Heart left ventricle (tissue), 16 donors: ENCODE measurements around the gene ZNF582. TPM values are rescaled to one million over a fixed set of nuclear protein-coding genes. Genes with fewer than 3 reads are reported as not detected.

Source experiments
- ATAC-seq, 4 donors: fragments of 200-7000 bp; cut with Tn5 transposase; one replicate each; pipeline ENCODE4 v1.9.1; 2020 to 2022; ENCODE audit warnings: moderate library complexity in 4 of 4, mild to moderate bottlenecking in 3 of 4, moderate number of reproducible peaks in 1 of 4
- DNase-seq, 5 donors: peaks; one replicate each; pipeline ENCODE4 v3.0.0-alpha.2; 2020
- H3K27ac ChIP-seq, 12 donors: fragments of 200-600 bp; sonication (generic) in 4 of 12; one replicate each; pipeline versions ENCODE4 v1.5.0 to v1.8.0; 2016 to 2022; ENCODE audit warnings: mild to moderate bottlenecking in 2 of 12
- H3K27me3 ChIP-seq, 9 donors: fragments of 200-600 bp; sonication (generic) in 2 of 9; one replicate each; pipeline versions ENCODE4 v1.5.1 to v1.8.0; 2016 to 2022; ENCODE audit warnings: mild to moderate bottlenecking in 3 of 9
- H3K36me3 ChIP-seq, 9 donors: fragments of 200-600 bp; sonication (generic) in 2 of 9; one replicate each; pipeline versions ENCODE4 v1.5.0 to v1.8.0; 2018 to 2022; ENCODE audit warnings: mild to moderate bottlenecking in 2 of 9
- H3K4me1 ChIP-seq, 12 donors: fragments of 200-600 bp; sonication (generic) in 4 of 12; one replicate each; pipeline versions ENCODE4 v1.5.0 to v1.8.0; 2016 to 2022; ENCODE audit warnings: mild to moderate bottlenecking in 3 of 12
- H3K4me3 ChIP-seq, 12 donors: fragments of 200-600 bp; sonication (generic) in 4 of 12; one replicate each; pipeline versions ENCODE4 v1.5.0 to v1.8.0; 2017 to 2022; ENCODE audit warnings: mild to moderate bottlenecking in 9 of 12, moderate library complexity in 4 of 12
- H3K9me3 ChIP-seq, 12 donors: fragments of 200-600 bp; sonication (generic) in 4 of 12; one replicate each; pipeline versions ENCODE4 v1.5.0 to v1.8.0; 2016 to 2022; ENCODE audit warnings: mild to moderate bottlenecking in 1 of 12
- CTCF ChIP-seq, 12 donors: fragments of 200-600 bp; sonication (generic) in 4 of 12; IDR thresholded peaks; one replicate each; pipeline versions ENCODE4 v1.5.0 to v1.8.0; 2018 to 2022; ENCODE audit warnings: antibody characterized with exemption in 12 of 12, mild to moderate bottlenecking in 5 of 12
- POLR2A ChIP-seq, 2 donors: fragments of 450-650 bp; IDR thresholded peaks; one replicate each; pipeline ENCODE4 v1.6.1; 2017; ENCODE audit warnings: antibody characterized with exemption in 2 of 2, mild to moderate bottlenecking in 2 of 2, moderate library complexity in 2 of 2
- WGBS, 4 donors: extraction: QIAGEN DNeasy Blood & Tissue Kit in 2 of 4; methylation state at CpG; one replicate each; pipeline versions ENCODE4 v1.1.5 to v1.1.7; 2013 to 2018; 5-methylcytosine and 5-hydroxymethylcytosine counted together
- intact Hi-C, 10 donors: fragments of 100-400 bp; cut with DNase I; formaldehyde crosslinking; loops; one replicate each; pipeline versions ENCODE4 v1.11.1 to v1.14.2; 2022
- polyA plus RNA-seq, 2 donors: library from polyadenylated mRNA; stranded (reverse); fragments of 200-250 nt; gene quantifications; one replicate each; pipeline ENCODE4 v1.2.3, GENCODE V29; 2013
- total RNA-seq, 9 donors: library from RNA; depleted of rRNA in 2 of 9; stranded (reverse); fragments of >200 nt in 2 of 9; fragmentation: NEBNext Ultra II Directional in 3 of 9; extraction: Animal tissue kit (Norgen Biotek cat#: 25700) in 3 of 9; gene quantifications; one replicate each; pipeline versions ENCODE4 v1.1.0 to v1.2.4, GENCODE V29; 2016 to 2023
- donor health status: ischemic (EF 13 %, LVEDD 7.1; RV severe dilation, severe dysfunction).
- donor health status: healthy with polysubstance abuse.
- donor health status: DM: no; HTN: yes; CAD: no.
- donor health status: DM: no; HTN: no; CAD: no.
- donor health status: ischemic (EF 25% LVEDD 6.9; RV normal size, moderate dysfunction).
- donor health status: ischemic (EF 25% LVEDD 5.7; RV mildly dilated, moderate dysfunction).
- donor health status: healthy.
- donor health status: DM: yes; HTN: yes; CAD: no.
- donor health status: ischemic (EF 35%, LVEDD 5.7; RV mildly dilated, moderate dysfunction).
- donor health status: nonischemic (EF 11% LVEDD 7.7; RV severe dilation, severe dysfunction).
- donor health status: DM: yes; HTN: yes; CAD: no.
- donor health status: PGD.
- donor health status: ischemic (EF 29% LVEDD 5.4; RV normal size, mild dysfunction).
- donor health status: nonischemic (EF 23%, LVEDD 6.1; RV moderate dilation, normal function).

ZNF582 gene
- total and polyA plus RNA-seq, 11 donors: 3.5 to 7.2 (median 5.0) TPM

DNA sequence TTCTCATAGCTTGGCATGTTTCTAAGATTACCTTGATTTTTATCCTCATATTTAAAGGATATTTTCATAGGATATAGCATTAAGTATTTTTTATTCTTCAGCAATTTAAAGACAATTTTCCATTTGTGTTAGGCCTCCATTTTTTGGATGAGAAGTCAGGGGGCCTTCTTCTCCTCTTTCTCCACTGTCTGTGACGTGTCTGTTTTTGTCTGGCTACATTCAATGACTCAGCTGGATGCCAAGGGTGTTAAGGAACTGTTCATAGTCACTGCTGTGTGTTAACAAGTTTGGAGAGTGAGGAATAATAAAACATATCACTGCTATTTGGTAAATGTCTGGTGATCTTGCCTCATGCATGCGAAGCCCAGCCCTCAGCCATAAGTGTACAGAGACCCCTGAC, 36.4 kb downstream of the ZNF582 start:
- intact Hi-C loops: loop anchor here in 2 of 10 donors (10.0 kb wide), 2 partner anchors 182 to 282 kb away; partner anchors contain the start of gene GALP (in 1 of the 2)
- ATAC-seq: no peak
- 69 to 78% (median 72%) methylated on average over 2 of the region's 2 CpGs for WGBS, 4 donors
- no peaks in the 10 kb centered on the region for H3K4me1 ChIP-seq
- H3K36me3 ChIP-seq: peaks cover 0 to 17% (median 0%) of the 10 kb centered on the region in 9 donors
- no peak for TF ChIP-seq CTCF (IDR thresholded peaks at IDR 0.05)
- TF ChIP-seq POLR2A (IDR thresholded peaks at IDR 0.05): no peak
- no peaks in the 10 kb centered on the region for H3K27me3 ChIP-seq
- H3K9me3 ChIP-seq: peaks cover 0 to 35% (median 12%) of the 10 kb centered on the region in 12 donors
- no peak overlapping the region for H3K27ac ChIP-seq
- no peak overlapping the region for H3K4me3 ChIP-seq
- DNase-seq: no peak

- Histone ChIP-seq H3K4me3 (no peak overlapping the region), H3K4me1 (no peaks in the 10 kb centered on the region), H3K27ac (no peak overlapping the region), H3K36me3 (peaks cover 0 to 6% (median 0%) of the 10 kb centered on the region in 9 donors), H3K9me3 (peaks cover 0 to 21% (median 6%) of the 10 kb centered on the region in 12 donors), H3K27me3 (no peaks in the 10 kb centered on the region)
- ATAC-seq (no peak), DNase-seq (no peak)
- no peak for TF ChIP-seq POLR2A (IDR thresholded peaks at IDR 0.05)
- WGBS, 4 donors: 92 to 99% (median 96%) methylated on average over 1 of the region's 1 CpG
- intact Hi-C loops: loop anchor here in 2 of 10 donors (10.0 kb wide), 2 partner anchors 181 to 281 kb away; partner anchors contain the start of gene GALP (in 1 of the 2)
These were observed 37.8 kb downstream of the ZNF582 start for GRCh38 chr19:56355517-56355916.

GRCh38 chr19:56351208-56351607, 42.1 kb downstream of the ZNF582 start:
- ATAC-seq: no peak
- Histone ChIP-seq H3K9me3 (no peaks in the 10 kb centered on the region), H3K36me3 (no peaks in the 10 kb centered on the region), H3K4me3 (no peak overlapping the region), H3K4me1 (no peaks in the 10 kb centered on the region), H3K27me3 (no peaks in the 10 kb centered on the region), H3K27ac (no peak overlapping the region)
- no peak for DNase-seq
- intact Hi-C loops: loop anchor here in 9 of 10 donors (2.0 to 10.0 kb wide), 5 partner anchors 99 to 276 kb away; partner anchors contain the start of gene GALP (in 1 of the 9)
- TF ChIP-seq CTCF (IDR thresholded peaks at IDR 0.05): no peak
- TF ChIP-seq POLR2A (IDR thresholded peaks at IDR 0.05): no peak
- WGBS, 4 donors: 81 to 86% (median 83%) methylated on average over 6 of the region's 6 CpGs

DNA sequence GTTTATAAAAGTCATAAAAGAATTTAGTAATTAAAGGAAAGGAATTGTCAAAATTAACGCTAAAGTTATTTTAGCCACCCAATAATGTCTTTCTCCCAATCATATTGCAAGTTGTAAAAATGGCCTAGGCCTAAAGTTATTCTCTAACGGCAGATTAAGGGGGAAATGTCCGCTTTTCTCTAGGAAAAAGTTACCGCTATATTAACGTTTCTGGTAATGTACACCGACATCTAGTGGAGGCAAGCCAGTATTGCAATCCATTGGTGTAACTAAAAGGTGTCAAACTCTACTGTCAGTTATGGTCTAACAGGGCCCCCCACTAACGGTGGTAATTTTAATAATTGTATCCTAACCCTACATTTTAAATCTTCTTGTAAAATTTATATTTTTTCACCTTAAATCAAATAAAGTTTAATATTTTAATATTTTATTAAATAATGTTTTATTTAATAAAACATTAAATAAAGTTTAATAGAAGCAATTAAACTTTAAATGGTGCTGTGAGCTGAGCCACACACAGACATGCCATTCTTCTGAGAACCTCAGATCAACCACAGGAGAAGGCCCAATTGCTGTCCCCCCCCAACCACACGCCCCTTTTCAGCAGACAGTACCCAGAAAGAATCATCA, 42.8 kb downstream of the ZNF582 start:
- H3K36me3 ChIP-seq: no peaks in the 10 kb centered on the region
- H3K4me3 ChIP-seq: no peak overlapping the region
- no peak overlapping the region for H3K27ac ChIP-seq
- DNase-seq (peak in 3 of 5 donors; percentile 22 to 33 (median 26)), ATAC-seq (peak in 2 of 4 donors; percentile 47 to 50)
- TF ChIP-seq CTCF (IDR thresholded peaks at IDR 0.05): peak; percentile 76 to 95 (median 88)
- TF ChIP-seq POLR2A (IDR thresholded peaks at IDR 0.05): no peak
- 16 to 19% (median 18%) methylated on average over 8 of the region's 8 CpGs for WGBS, 4 donors
- H3K27me3 ChIP-seq: no peaks in the 10 kb centered on the region
- intact Hi-C loops: loop anchor here in 9 of 10 donors (1.0 to 10.0 kb wide), 6 partner anchors 98 to 284 kb away; partner anchors contain the start of gene GALP (in 1 of the 9)
- H3K4me1 ChIP-seq: no peaks in the 10 kb centered on the region
- H3K9me3 ChIP-seq: no peaks in the 10 kb centered on the region
